Measurements from ENCODE around the gene CAPZA2.
"Not testable (repeated sequence)": the region's sequence is repeated elsewhere in the genome, so short reads cannot be mapped to it uniquely, and the experiment has no call there.

CAPZA2 gene

DNA sequence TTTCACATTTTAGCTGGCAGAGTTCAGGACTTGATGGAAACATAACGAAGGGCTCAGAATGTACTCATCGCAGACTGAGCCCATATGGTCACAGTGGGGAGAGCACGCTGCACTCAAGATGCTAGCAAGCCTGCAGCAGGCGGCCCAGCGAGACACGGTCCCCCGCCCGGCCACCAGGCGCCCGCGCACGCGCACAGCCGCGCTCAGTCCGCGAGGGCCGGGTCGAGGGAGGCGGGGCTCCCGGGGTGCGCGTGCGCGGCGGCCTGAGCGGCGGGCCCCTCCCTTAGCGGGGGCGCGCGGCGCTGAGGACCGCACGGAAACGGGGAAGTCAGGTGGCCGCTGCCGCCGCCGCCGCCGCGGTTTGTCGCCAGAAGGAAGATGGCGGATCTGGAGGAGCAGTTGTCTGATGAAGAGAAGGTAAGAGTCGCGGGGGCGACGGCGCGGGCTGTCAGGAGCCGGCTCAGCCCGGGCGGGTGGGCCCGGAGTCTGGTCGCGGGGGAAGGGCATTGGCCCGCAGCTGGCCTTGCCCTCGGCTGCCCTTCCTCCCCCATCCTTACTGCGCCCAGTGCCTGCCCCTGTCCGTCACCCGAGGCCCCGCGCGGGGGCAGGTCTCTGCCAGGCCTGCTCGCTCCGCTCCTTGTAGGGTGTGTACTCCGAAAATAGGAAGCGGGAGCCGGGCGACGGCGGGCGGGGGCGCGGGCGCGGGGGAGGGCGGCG is at the start of gene CAPZA2:
Gene CAPZA2, plus strand, starts transcription at position 354 of the 717 bp plus-strand sequence. Its CDS starts 25 bp downstream, at position 379.
- peak; percentile 96 for DNase-seq (ENCODE audit: low spot score)

GRCh38 chr7:116812860-116813259 is 49.5 kb upstream of the CAPZA2 start:
- DNase-seq (ENCODE audit: low spot score) = no peak

DNA sequence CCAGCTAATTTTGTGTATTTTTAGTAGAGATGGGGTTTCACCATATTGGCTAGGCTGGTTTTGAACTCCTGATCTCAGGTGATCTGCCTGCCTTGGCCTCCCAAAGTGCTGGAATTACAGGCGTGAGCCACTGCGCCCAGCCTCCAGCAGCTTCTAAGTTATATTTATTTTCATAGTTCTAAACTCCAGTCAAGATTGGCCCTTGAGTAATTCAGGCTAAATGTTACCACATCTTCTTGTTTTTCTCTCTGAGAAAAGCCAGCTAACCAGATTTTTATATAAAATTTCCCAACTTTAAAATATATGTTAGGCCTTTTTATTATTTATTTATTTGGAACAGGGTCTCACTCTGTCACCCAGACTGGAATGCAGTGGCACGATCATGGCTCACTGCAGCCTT is 49.0 kb upstream of the CAPZA2 start:
- DNase-seq (ENCODE audit: low spot score) = not testable (repeated sequence)

DNA sequence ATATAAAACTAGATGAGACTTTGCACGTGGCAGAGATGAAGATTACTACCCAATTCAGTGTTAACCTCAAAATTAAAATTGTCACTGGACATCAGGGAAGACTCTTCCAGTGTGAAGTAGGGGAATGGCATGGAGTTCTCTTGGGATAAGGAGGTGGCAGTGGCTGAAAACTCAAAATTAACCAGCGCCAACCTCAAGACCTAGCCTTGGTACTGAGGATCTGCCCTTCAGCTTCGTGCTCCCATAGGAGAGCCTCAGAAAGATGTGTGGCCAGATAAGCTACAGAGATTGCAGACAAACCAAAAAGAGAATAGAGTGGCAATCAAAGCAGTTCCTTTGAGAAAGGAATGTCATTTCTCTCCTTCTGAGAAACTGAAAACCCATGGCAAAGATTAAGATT is 47.3 kb upstream of the CAPZA2 start:
- no peak for DNase-seq (ENCODE audit: low spot score)

DNA sequence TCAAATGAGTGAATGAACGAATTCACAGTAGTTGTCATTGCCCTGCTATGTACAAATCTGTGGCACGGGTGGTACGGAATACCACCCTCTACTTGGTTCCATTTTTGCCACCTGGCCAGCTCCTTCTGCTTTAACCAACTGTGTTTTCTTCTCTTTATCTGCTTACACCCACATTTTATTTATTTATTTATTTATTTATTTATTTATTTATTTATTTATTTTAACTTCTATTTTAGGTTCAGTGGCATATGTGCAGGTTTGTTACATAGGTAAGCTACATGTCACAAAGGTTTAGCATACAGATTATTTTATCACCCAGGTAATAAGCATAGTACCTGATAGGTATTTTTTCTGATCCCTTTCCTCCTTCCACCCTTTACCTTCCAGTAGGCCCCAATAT is 42.2 kb upstream of the CAPZA2 start:
- DNase-seq (ENCODE audit: low spot score) = no peak

- DNase-seq (ENCODE audit: low spot score) = not testable (repeated sequence)
These were observed 40.7 kb upstream of the CAPZA2 start for GRCh38 chr7:116821647-116822046.

GRCh38 chr7:116824449-116824848 is 37.9 kb upstream of the CAPZA2 start:
- no peak for DNase-seq (ENCODE audit: low spot score)

DNA sequence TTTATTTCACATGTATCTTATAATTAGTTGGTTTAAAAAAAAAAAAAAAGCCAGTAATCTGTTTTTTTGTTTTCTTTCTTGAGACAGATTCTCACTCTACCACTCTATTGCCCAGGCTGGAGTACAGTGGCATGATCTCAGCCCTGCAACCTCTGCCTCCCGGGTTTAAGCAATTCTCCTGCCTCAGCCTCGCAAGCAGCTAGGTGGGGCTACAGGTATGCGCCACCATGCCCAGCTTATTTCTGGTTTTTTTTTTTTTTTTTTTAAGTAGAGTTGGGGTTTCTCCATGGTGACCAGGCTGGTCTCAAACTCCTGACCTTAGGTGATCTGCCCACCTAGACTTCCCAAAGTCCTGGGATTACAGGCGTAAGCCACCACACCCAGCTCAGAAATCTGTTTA is 34.1 kb upstream of the CAPZA2 start:
- no peak for DNase-seq (ENCODE audit: low spot score)

GRCh38 chr7:116829041-116829440 is 33.3 kb upstream of the CAPZA2 start:
- no peak for DNase-seq (ENCODE audit: low spot score)

GRCh38 chr7:116829493-116829892 is 32.9 kb upstream of the CAPZA2 start:
- DNase-seq (ENCODE audit: low spot score) = no peak

GRCh38 chr7:116832692-116833091 is 29.7 kb upstream of the CAPZA2 start:
- DNase-seq (ENCODE audit: low spot score) = no peak

GRCh38 chr7:116834815-116835504 is 27.4 kb upstream of the CAPZA2 start:
- peak; percentile 54 for DNase-seq (ENCODE audit: low spot score)

DNA sequence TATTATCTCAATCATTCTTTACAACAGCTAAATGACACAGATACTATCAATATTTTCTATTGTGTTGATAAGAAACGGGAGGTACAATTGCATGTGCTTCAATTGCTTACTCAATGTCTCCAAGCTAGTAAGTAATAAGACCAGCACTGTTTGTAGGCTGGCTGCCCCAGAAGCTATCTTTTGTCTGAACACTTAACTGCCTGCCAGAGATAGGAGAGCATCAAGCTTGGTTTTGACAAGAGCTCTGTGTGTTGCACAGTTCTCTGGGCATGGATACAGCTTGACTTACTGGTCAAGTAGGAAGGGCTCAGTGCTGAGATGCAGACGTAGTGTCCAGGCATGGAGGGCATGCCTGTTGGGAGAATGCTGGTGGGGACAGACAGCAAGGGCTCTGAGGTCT is 26.3 kb upstream of the CAPZA2 start:
- no peak for DNase-seq (ENCODE audit: low spot score)

- no peak for DNase-seq (ENCODE audit: low spot score)
These were observed 25.5 kb upstream of the CAPZA2 start for GRCh38 chr7:116836911-116837310.

- no peak for DNase-seq (ENCODE audit: low spot score)
These were observed 24.8 kb upstream of the CAPZA2 start for GRCh38 chr7:116837586-116837985.

GRCh38 chr7:116840256-116840655 is 22.1 kb upstream of the CAPZA2 start:
- no peak for DNase-seq (ENCODE audit: low spot score)

DNA sequence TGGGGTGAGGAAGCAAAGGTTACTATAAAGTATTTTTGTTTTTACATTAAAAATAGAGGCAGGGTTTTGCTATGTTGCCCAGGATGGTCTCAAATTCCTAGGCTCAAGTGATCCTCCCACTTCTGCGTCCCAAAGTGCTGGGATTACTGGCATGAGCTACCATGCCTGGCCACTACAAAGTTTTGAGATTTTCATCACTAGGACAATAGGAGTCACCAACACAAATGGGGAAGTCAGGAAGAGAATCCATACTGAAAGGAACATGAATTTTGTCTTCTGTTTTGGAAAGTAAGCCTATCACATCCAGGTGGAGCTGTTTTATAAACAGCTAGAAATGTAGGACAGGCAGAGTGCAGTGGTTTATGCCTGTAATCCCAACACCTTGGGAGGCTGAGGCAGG is 20.0 kb upstream of the CAPZA2 start:
- no peak for DNase-seq (ENCODE audit: low spot score)

GRCh38 chr7:116843378-116843777 is 19.0 kb upstream of the CAPZA2 start:
- DNase-seq (ENCODE audit: low spot score) = no peak

DNA sequence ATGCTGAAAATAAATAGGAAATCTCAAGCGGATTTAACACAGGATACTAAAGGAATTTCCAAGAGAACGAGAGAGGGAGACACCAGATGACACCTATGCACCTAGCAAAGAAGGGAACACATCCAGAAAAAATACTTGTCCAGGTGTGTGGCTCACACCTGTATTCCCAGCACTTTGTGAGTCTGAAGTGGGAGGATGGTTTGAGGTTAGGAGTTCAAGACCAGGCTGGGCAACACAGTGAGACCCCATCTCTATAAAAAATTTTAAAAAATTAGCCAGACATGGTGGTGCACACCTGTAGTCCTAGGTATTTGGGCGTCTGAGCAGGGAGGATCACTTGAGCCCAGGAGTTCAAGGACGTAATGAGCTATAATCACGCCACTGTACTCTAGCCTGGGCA is 11.2 kb upstream of the CAPZA2 start:
- DNase-seq (ENCODE audit: low spot score) = no peak

DNA sequence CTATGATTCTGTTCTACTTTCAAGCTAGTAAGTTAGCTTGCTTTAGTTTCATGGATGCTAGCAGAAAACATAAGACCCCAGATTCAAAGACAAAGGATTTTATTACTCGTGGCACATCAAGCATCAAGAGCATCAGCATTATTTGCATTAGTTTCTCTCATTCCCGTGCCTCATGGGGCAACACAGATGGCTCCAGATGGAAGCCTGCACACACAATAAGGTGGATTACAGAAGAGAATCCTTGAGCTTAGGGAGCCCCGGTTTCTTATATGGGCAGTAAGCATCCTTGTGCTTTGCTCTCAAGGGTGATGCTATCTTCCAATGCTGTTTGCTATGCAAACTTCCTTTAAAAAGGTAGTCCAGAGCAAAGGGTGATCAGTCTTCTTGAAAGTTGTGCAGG is 10.7 kb upstream of the CAPZA2 start:
- DNase-seq (ENCODE audit: low spot score) = no peak

DNA sequence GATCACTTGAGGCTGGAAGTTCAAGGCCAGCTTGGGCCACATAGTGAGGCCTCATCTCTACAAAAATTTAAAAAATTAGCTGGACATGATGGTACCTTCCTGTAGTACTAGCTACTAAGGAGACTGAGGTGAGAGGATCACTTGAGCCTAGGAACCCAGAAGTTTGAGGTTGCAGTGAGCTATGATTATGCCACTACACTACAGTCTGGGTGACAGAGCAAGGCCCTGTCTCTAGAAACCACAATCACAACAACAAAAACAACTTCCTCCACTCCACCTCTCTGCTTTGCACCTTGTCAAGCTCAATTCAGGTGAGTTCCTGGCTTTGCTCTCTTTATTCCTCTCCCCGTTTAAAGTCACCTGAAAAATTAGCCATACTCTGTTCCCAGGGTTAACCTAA is 8.3 kb upstream of the CAPZA2 start:
- DNase-seq (ENCODE audit: low spot score) = no peak

GRCh38 chr7:116857052-116857451 is 5.3 kb upstream of the CAPZA2 start:
- no peak for DNase-seq (ENCODE audit: low spot score)

GRCh38 chr7:116859323-116859722 is 3.1 kb upstream of the CAPZA2 start:
- DNase-seq (ENCODE audit: low spot score) = peak; percentile 74

GRCh38 chr7:116861717-116862116 is 670 bp upstream of the CAPZA2 start:
- DNase-seq (ENCODE audit: low spot score) = no peak

Data from RKO (cell line).